AG04450 (cell line): Measurements from ENCODE around the gene RNF40. TPM values are rescaled to one million over a fixed set of nuclear protein-coding genes. Genes with fewer than 3 reads are reported as not detected.

Source experiments
- CTCF ChIA-PET: fragments of 300-600, 350-600 bp; formaldehyde crosslinking; extraction: SDS; loops from one replicate; lab custom pipeline; 2022; ENCODE audit warnings: antibody characterized with exemption, inconsistent platforms; lab: Charles Lee
- POLR2A ChIA-PET: fragments of 350-600 bp; formaldehyde crosslinking; extraction: SDS; loops from one replicate; lab custom pipeline; 2021; ENCODE audit warnings: antibody characterized with exemption, inconsistent platforms; lab: Yijun Ruan, JAX
- DNase-seq: peaks from one replicate; pipeline ENCODE4 v3.0.0-alpha.2; 2011; ENCODE audit warnings: low read depth, low spot score
- H3K27ac ChIP-seq: one replicate; pipeline ENCODE4 v1.5.1; 2012; ENCODE audit warnings: low read depth, low read length, control low read depth
- H3K27me3 ChIP-seq: one replicate; pipeline ENCODE4 v1.6.0; 2012; ENCODE audit warnings: low read length; ENCODE audit not compliant: control insufficient read depth, insufficient read depth
- H3K4me3 ChIP-seq: 2 replicates; pipeline ENCODE4 v1.5.1; 2011; ENCODE audit warnings: mild to moderate bottlenecking, low read depth, low read length, control low read depth
- H3K9me3 ChIP-seq: 2 replicates; pipeline ENCODE4 v1.5.1; 2012; ENCODE audit warnings: low read length; ENCODE audit not compliant: control insufficient read depth, insufficient read depth
- polyA plus RNA-seq: library from polyadenylated mRNA; depleted of rRNA; stranded (reverse); fragments of >200 nt; gene quantifications from 2 replicates; pipeline ENCODE4 v1.2.3, GENCODE V29; 2011
- TF ChIP-seq, protein P1 (sequence below): IDR thresholded peaks from 2 replicates; pipeline ENCODE4 v1.5.1; 2011; ENCODE audit warnings: low read depth, low read length, control low read depth, inconsistent platforms

RNF40 gene
- polyA plus RNA-seq, 1 experiment, result 66.8 TPM

DNA sequence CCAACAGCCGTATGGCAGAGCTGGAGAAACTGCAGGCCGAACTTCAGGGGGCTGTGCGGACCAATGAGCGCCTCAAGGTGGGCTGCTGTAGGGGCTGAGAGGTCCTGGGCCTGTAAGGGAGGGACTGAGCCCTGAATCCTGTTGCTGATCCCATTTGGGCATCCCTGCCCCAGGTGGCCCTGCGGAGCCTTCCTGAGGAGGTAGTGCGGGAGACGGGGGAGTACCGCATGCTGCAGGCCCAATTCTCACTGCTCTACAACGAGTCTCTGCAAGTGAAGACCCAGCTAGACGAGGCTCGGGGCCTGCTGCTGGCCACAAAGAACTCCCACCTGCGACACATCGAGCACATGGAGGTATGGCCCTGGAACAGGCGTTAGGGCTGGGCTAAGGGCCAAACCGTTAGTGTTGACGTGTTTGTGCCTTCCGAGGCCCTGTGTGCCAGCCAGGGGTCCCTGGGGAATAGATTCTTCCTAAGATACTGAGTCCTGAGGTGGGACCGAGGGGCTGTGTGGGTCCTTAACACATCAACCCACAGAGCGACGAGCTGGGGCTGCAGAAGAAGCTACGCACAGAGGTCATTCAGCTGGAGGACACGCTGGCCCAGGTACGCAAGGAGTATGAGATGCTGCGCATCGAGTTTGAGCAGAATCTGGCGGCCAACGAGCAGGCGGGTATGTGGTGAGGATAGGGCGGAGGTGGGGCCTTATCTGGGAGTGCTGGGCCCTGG, 4.2 kb downstream of the RNF40 start:
- Histone ChIP-seq H3K4me3 (no peak overlapping the region), H3K9me3 (no peaks in the 10 kb centered on the region; the same call in 1 of the 2 replicates), H3K27me3 (no peaks in the 10 kb centered on the region), H3K27ac (no peak overlapping the region)
- no peak for DNase-seq
- TF ChIP-seq, protein P1, sequence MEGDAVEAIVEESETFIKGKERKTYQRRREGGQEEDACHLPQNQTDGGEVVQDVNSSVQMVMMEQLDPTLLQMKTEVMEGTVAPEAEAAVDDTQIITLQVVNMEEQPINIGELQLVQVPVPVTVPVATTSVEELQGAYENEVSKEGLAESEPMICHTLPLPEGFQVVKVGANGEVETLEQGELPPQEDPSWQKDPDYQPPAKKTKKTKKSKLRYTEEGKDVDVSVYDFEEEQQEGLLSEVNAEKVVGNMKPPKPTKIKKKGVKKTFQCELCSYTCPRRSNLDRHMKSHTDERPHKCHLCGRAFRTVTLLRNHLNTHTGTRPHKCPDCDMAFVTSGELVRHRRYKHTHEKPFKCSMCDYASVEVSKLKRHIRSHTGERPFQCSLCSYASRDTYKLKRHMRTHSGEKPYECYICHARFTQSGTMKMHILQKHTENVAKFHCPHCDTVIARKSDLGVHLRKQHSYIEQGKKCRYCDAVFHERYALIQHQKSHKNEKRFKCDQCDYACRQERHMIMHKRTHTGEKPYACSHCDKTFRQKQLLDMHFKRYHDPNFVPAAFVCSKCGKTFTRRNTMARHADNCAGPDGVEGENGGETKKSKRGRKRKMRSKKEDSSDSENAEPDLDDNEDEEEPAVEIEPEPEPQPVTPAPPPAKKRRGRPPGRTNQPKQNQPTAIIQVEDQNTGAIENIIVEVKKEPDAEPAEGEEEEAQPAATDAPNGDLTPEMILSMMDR, result no peak
- POLR2A ChIA-PET, result no interaction called here
- CTCF ChIA-PET, result no interaction called here

DNA sequence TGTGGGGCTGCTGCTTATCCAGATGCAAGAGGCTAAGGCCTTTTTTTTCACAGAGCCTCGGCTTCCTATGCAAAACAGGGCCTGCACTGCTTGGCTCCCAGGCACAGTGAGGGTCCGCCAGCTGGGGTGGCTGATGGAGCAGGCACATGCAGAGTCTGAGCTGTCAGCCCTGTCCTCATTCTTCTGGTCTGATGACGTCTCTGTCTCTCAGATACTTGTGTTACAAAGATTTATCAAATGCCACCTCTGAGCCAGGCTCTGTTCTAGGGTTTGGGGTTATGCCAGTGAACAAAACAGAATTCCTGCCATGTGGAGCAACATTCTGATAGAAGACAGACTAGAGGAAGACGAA, 4.8 kb downstream of the RNF40 start:
- Histone ChIP-seq H3K27me3 (no peaks in the 10 kb centered on the region), H3K4me3 (no peak overlapping the region), H3K9me3 (no peaks in the 10 kb centered on the region; the same call in 1 of the 2 replicates), H3K27ac (no peak overlapping the region)
- DNase-seq, result no peak
- CTCF ChIA-PET, result no interaction called here
- POLR2A ChIA-PET, result no interaction called here
- TF ChIP-seq, protein P1, result no peak

DNA sequence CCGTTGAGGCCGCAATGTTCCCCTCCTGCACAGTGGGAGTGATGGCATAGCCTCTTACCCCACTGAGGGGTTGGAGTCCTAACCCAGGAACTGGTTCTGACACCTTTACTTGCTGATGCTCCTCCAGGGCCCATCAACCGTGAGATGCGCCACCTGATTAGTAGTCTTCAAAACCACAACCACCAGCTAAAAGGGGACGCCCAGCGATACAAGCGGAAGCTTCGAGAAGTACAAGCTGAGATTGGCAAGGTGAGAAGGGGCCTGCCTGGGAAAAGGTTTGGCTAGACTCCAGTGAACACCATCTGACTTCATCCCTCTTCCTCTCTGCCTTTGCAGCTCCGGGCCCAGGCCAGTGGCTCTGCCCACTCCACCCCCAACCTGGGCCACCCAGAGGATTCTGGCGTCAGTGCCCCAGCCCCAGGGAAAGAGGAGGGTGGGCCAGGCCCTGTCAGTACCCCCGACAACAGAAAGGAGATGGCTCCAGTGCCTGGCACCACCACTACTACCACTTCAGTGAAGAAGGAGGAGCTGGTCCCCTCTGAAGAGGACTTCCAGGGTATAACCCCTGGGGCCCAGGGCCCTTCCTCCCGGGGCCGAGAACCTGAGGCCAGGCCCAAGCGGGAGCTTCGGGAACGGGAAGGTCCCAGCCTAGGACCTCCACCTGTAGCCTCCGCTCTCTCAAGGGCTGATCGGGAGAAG, 5.8 kb downstream of the RNF40 start:
- no peaks in the 10 kb centered on the region; the same call in 1 of the 2 replicates for H3K9me3 ChIP-seq
- no peak overlapping the region for H3K4me3 ChIP-seq
- CTCF ChIA-PET, result no interaction called here
- POLR2A ChIA-PET, result no interaction called here
- no peak for DNase-seq
- no peak overlapping the region for H3K27ac ChIP-seq
- H3K27me3 ChIP-seq, result no peaks in the 10 kb centered on the region
- TF ChIP-seq, protein P1, result no peak

DNA sequence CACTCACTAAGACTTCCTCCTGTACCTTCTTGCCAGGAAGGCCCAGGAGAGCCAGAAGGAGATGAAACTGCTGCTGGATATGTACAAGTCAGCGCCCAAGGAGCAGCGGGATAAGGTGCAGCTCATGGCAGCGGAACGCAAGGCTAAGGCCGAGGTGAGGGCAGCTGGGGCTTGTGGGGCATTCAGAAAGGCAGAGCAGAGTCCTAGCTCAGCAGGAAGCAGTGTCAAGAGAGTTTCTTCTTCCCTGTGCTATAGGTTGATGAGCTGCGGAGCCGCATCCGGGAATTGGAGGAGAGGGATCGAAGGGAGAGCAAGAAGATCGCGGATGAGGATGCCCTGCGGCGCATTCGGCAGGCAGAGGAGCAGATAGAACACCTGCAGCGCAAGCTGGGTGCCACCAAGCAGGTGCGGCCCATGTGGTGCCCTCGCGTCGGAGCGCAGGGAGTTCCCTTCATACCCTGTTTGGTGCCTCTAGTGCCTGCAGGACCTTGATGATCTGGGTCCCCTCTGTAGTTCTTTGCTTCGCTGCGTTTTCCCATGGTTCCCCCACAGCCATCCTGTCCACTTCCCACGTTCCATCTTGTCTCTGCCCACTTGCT, 6.6 kb downstream of the RNF40 start:
- Histone ChIP-seq H3K4me3 (no peak overlapping the region), H3K9me3 (no peaks in the 10 kb centered on the region; the same call in 1 of the 2 replicates), H3K27ac (no peak overlapping the region), H3K27me3 (no peaks in the 10 kb centered on the region)
- DNase-seq, result no peak
- ChIA-PET CTCF (no interaction called here), POLR2A (interaction anchor here (1.5 kb wide), 1 partner anchor 9 kb away, joined by 3 read pairs; no protein-coding TSS in a partner anchor)
- TF ChIP-seq, protein P1, result no peak
